T-helper 2 cell (primary cell): ENCODE measurements around the gene WDR45B.

Experiments
- DNase-seq, 5 experiments: peaks; one replicate each; pipeline versions ENCODE4 v3.0.0 to v3.0.0-alpha.2; 2012 to 2022
- total RNA-seq, 2 donors: gene quantifications; one replicate each; lab custom pipeline; 2026; lab: John Stamatoyannopoulos, UW

Gene WDR45B
- 78.5 to 139 reads per million in 2 donors for total RNA-seq

GRCh38 chr17:82648165-82648668, at the start of gene WDR45B:
TSS of gene WDR45B (minus strand) at chr17:82648444. CDS start at chr17:82648340, 104 bp downstream.
- DNase-seq = peak; percentile 70 to 97 (median 84)

- DNase-seq = no peak
These were observed 49.5 kb upstream of the WDR45B start for GRCh38 chr17:82697808-82698064.

GRCh38 chr17:82696916-82697807, 48.9 kb upstream of the WDR45B start:
- no peak for DNase-seq

- no peak for DNase-seq
These were observed 48.0 kb upstream of the WDR45B start for GRCh38 chr17:82696259-82696658.

GRCh38 chr17:82694647-82695046, 46.4 kb upstream of the WDR45B start:
- DNase-seq = no peak

- DNase-seq = no peak
These were observed 45.1 kb upstream of the WDR45B start for GRCh38 chr17:82693168-82693867.

GRCh38 chr17:82692268-82692667, 44.0 kb upstream of the WDR45B start:
- DNase-seq = no peak

GRCh38 chr17:82691714-82692113, 43.5 kb upstream of the WDR45B start:
- DNase-seq = no peak

- no peak for DNase-seq
These were observed 42.7 kb upstream of the WDR45B start for GRCh38 chr17:82690786-82691489.

GRCh38 chr17:82689077-82689476, 40.8 kb upstream of the WDR45B start:
- no peak for DNase-seq

GRCh38 chr17:82687871-82688270, 39.6 kb upstream of the WDR45B start:
- DNase-seq = no peak

- no peak for DNase-seq
These were observed 39.2 kb upstream of the WDR45B start for GRCh38 chr17:82687375-82687861.

GRCh38 chr17:82686366-82687324, 38.4 kb upstream of the WDR45B start:
- no peak for DNase-seq

GRCh38 chr17:82685291-82685690, 37.0 kb upstream of the WDR45B start:
- DNase-seq = no peak

- DNase-seq = no peak
These were observed 36.1 kb upstream of the WDR45B start for GRCh38 chr17:82684228-82684841.

GRCh38 chr17:82683534-82683933, 35.3 kb upstream of the WDR45B start:
- DNase-seq = no peak

GRCh38 chr17:82681547-82681946, 33.3 kb upstream of the WDR45B start:
- no peak for DNase-seq

- DNase-seq = no peak
These were observed 31.6 kb upstream of the WDR45B start for GRCh38 chr17:82679586-82680465.

- DNase-seq = no peak
These were observed 30.1 kb upstream of the WDR45B start for GRCh38 chr17:82678265-82678891.
